ENCODE measurements around the gene SLC35F1. TPM values are rescaled to one million over a fixed set of nuclear protein-coding genes. Genes with fewer than 3 reads are reported as not detected.

The SLC35F1 gene
- polyA plus RNA-seq, 1 donor from 2014 or later: 35.1 TPM

DNA sequence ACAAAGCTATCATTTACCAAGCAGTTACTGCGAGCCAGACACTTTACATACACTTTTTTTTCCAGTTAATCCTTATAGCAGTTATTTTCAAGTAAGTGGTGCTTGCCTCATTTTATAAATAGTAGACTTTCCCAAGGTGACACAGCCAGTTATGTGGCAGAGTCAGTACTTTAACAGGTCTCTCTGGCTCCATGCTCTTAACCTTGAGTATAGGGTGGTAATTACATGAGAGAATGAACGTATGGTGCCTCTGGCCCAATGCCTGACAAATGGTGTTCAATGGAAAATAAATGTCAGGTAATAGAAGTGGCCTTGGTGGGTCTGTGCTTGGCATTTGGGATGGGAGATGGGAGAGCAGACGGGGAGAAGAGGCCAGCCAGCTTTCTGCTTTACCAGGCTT is 316.3 kb downstream of the SLC35F1 start:
- Histone ChIP-seq H3F3A (ENCODE audit: insufficient read depth, low read length, poor library complexity, severe bottlenecking) (no peaks in the 10 kb centered on the region), H3K9me2 (ENCODE audit: insufficient read depth, low read length) (no peaks in the 10 kb centered on the region), H4K20me1 (ENCODE audit: insufficient read depth) (no peaks in the 10 kb centered on the region), H3K9ac (ENCODE audit: low read length) (no peak overlapping the region), H3K4me3 (ENCODE audit: low read length) (no peak overlapping the region), H3K27me3 (ENCODE audit: insufficient read depth, low read depth, low read length) (no peaks in the 10 kb centered on the region), H3K27ac (ENCODE audit: low read length) (no peak overlapping the region), H3K4me2 (ENCODE audit: low read length) (no peak overlapping the region), H3K36me3 (ENCODE audit: insufficient read depth, low read length) (no peaks in the 10 kb centered on the region), H2AFZ (ENCODE audit: low read depth, low read length) (no peak overlapping the region), H3K9me3 (ENCODE audit: low read length) (no peaks in the 10 kb centered on the region), H3K79me2 (replicated peaks; ENCODE audit: insufficient read depth, low read length) (no peaks in the 10 kb centered on the region)
- TF ChIP-seq EP300 (conservative IDR thresholded peaks at IDR 0.05; ENCODE audit: poor library complexity, severe bottlenecking): no peak
- TF ChIP-seq, protein P1, sequence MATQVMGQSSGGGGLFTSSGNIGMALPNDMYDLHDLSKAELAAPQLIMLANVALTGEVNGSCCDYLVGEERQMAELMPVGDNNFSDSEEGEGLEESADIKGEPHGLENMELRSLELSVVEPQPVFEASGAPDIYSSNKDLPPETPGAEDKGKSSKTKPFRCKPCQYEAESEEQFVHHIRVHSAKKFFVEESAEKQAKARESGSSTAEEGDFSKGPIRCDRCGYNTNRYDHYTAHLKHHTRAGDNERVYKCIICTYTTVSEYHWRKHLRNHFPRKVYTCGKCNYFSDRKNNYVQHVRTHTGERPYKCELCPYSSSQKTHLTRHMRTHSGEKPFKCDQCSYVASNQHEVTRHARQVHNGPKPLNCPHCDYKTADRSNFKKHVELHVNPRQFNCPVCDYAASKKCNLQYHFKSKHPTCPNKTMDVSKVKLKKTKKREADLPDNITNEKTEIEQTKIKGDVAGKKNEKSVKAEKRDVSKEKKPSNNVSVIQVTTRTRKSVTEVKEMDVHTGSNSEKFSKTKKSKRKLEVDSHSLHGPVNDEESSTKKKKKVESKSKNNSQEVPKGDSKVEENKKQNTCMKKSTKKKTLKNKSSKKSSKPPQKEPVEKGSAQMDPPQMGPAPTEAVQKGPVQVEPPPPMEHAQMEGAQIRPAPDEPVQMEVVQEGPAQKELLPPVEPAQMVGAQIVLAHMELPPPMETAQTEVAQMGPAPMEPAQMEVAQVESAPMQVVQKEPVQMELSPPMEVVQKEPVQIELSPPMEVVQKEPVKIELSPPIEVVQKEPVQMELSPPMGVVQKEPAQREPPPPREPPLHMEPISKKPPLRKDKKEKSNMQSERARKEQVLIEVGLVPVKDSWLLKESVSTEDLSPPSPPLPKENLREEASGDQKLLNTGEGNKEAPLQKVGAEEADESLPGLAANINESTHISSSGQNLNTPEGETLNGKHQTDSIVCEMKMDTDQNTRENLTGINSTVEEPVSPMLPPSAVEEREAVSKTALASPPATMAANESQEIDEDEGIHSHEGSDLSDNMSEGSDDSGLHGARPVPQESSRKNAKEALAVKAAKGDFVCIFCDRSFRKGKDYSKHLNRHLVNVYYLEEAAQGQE (IDR thresholded peaks at IDR 0.05; ENCODE audit: borderline replicate concordance): no peak
- TF ChIP-seq RAD21 (conservative IDR thresholded peaks at IDR 0.05): no peak
- no peak for TF ChIP-seq POLR2AphosphoS5 (IDR thresholded peaks at IDR 0.05)
- TF ChIP-seq, protein P2, sequence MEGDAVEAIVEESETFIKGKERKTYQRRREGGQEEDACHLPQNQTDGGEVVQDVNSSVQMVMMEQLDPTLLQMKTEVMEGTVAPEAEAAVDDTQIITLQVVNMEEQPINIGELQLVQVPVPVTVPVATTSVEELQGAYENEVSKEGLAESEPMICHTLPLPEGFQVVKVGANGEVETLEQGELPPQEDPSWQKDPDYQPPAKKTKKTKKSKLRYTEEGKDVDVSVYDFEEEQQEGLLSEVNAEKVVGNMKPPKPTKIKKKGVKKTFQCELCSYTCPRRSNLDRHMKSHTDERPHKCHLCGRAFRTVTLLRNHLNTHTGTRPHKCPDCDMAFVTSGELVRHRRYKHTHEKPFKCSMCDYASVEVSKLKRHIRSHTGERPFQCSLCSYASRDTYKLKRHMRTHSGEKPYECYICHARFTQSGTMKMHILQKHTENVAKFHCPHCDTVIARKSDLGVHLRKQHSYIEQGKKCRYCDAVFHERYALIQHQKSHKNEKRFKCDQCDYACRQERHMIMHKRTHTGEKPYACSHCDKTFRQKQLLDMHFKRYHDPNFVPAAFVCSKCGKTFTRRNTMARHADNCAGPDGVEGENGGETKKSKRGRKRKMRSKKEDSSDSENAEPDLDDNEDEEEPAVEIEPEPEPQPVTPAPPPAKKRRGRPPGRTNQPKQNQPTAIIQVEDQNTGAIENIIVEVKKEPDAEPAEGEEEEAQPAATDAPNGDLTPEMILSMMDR (IDR thresholded peaks at IDR 0.05; ENCODE audit: poor library complexity, severe bottlenecking): no peak
- no peak for TF ChIP-seq MXI1 (conservative IDR thresholded peaks at IDR 0.05; ENCODE audit: poor library complexity, severe bottlenecking)
- no peak for TF ChIP-seq TAF1 (IDR thresholded peaks at IDR 0.05; ENCODE audit: low read depth)
- TF ChIP-seq SMC3 (conservative IDR thresholded peaks at IDR 0.05; ENCODE audit: poor library complexity): no peak

DNA sequence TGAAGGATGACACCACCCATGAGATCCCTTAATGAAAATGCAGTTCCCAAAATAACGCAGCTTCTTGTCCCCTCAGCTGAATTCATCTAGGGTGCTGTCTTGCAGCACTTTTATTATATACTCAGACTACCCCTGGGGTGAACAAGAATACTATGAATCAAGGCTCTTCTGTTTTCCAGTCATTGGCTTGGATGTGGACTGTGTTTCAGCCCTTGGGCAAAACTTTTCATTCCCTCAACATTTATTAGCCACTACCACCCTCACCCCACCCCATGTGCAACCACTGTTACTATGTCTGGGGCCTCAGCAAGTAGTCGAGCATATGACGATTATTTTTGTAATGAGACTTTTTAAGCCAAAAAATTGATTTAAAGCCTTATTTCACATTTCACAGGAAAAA is 321.8 kb downstream of the SLC35F1 start:
- no peak overlapping the region for H2AFZ ChIP-seq (ENCODE audit: low read depth, low read length)
- H3K27ac ChIP-seq (ENCODE audit: low read length): no peak overlapping the region
- no peaks in the 10 kb centered on the region for H3K27me3 ChIP-seq (ENCODE audit: insufficient read depth, low read depth, low read length)
- H3K36me3 ChIP-seq (ENCODE audit: insufficient read depth, low read length): no peaks in the 10 kb centered on the region
- H3F3A ChIP-seq (ENCODE audit: insufficient read depth, low read length, poor library complexity, severe bottlenecking): no peaks in the 10 kb centered on the region
- no peak overlapping the region for H3K4me2 ChIP-seq (ENCODE audit: low read length)
- H3K9me3 ChIP-seq (ENCODE audit: low read length): no peaks in the 10 kb centered on the region
- no peak overlapping the region for H3K9ac ChIP-seq (ENCODE audit: low read length)
- no peak for TF ChIP-seq EP300 (conservative IDR thresholded peaks at IDR 0.05; ENCODE audit: poor library complexity, severe bottlenecking)
- no peak for TF ChIP-seq MXI1 (conservative IDR thresholded peaks at IDR 0.05; ENCODE audit: poor library complexity, severe bottlenecking)
- no peak for TF ChIP-seq EZH2 (IDR thresholded peaks at IDR 0.05; ENCODE audit: borderline replicate concordance, insufficient read depth, low read length, poor library complexity, severe bottlenecking)
- TF ChIP-seq POLR2AphosphoS5 (IDR thresholded peaks at IDR 0.05): no peak
- TF ChIP-seq, protein P1 (IDR thresholded peaks at IDR 0.05; ENCODE audit: borderline replicate concordance): no peak
- no peak for TF ChIP-seq RAD21 (conservative IDR thresholded peaks at IDR 0.05)
- TF ChIP-seq, protein P2 (IDR thresholded peaks at IDR 0.05; ENCODE audit: poor library complexity, severe bottlenecking): no peak
- TF ChIP-seq SMC3 (conservative IDR thresholded peaks at IDR 0.05; ENCODE audit: poor library complexity): no peak
- TF ChIP-seq TAF1 (IDR thresholded peaks at IDR 0.05; ENCODE audit: low read depth): no peak
- H3K9me2 ChIP-seq (ENCODE audit: insufficient read depth, low read length): no peaks in the 10 kb centered on the region
- H3K4me3 ChIP-seq (ENCODE audit: low read length): no peak overlapping the region
- no peaks in the 10 kb centered on the region for H3K79me2 ChIP-seq (replicated peaks; ENCODE audit: insufficient read depth, low read length)
- no peaks in the 10 kb centered on the region for H4K20me1 ChIP-seq (ENCODE audit: insufficient read depth)

Data from neural cell (in vitro differentiated cells).